ENCODE data around the gene RAD51B.

DNA sequence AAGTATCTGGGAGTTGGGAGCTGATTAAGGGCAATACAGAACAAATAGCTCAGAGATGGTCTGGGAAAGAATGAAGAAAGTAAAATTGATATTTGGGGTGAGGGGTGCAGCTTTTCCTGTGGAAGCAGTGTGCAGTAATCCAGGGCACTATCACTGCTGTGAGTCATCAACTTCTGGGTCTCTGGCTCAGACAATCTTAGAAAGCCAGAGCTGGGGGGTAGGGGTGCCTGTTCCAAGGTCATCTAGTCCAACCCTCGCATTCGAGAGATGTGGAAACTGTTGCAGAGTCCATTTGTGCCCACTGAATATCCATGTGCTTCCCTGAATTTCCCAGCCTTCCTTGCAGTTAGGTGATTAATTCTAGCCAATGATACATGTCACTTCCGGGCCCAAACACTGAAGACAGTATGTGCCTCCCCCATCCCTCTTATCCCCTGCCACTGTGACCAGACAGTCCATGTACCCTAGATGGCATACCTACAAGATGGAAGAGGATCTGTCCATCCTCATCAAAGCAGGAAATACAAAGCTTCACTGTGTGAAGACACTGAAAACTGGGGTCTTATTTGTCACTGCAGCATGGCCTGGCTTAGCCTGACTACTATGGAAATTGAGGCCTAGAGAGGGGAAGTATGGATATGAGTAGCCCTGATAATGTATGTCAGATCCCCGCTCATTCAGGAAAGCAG lies 921.4 kb downstream of the RAD51B start:
- TF ChIP-seq POLR2A (IDR thresholded peaks at IDR 0.05), result no peak
- no peak for TF ChIP-seq EP300 (IDR thresholded peaks at IDR 0.05)

All from ovary (tissue), 1 donor.